IMR-90 (cell line): ENCODE data around the gene OR7C2. TPM values are rescaled to one million over a fixed set of nuclear protein-coding genes. Genes with fewer than 3 reads are reported as not detected.

ENCODE experiments used
- ATAC-seq: fragments of 200-7000 bp; cut with Tn5 transposase; 2 replicates; pipeline ENCODE4 v1.9.1; 2020; ENCODE audit warnings: low read depth, mild to moderate bottlenecking, moderate library complexity
- BruUV-seq: library from RNA; stranded (reverse); fragments of 400-500 nt; replicated peaks from 2 replicates; lab custom pipeline; 2021; lab: Mats Ljungman, UMichigan
- CTCF ChIA-PET: fragments of 300-600 bp; formaldehyde crosslinking; extraction: SDS; loops from one replicate; lab custom pipeline; 2021; ENCODE audit warnings: antibody characterized with exemption; lab: Yijun Ruan, JAX
- POLR2A ChIA-PET: fragments of 300-600 bp; sonication (Branson Sonifier 250); formaldehyde crosslinking; loops from one replicate; lab custom pipeline; 2022; ENCODE audit warnings: antibody characterized with exemption; ENCODE audit not compliant: unreplicated experiment; lab: Charles Lee
- DNase-seq: peaks from one replicate; pipeline ENCODE4 v3.0.0; 2013
- H2AFZ ChIP-seq: replicated peaks from 2 replicates; pipeline ENCODE3; 2013; ENCODE audit warnings: low read length, mild to moderate bottlenecking; ENCODE audit not compliant: poor library complexity
- H2AK5ac ChIP-seq: 2 replicates; pipeline ENCODE4 v1.6.1; 2013; ENCODE audit warnings: low read depth, low read length, inconsistent platforms
- H2AK9ac ChIP-seq: replicated peaks from 2 replicates; pipeline ENCODE3; 2013; ENCODE audit warnings: mild to moderate bottlenecking, low read depth, low read length, moderate library complexity; ENCODE audit not compliant: poor library complexity
- H2BK120ac ChIP-seq: 2 replicates; pipeline ENCODE4 v1.6.1; 2013; ENCODE audit warnings: low read depth, low read length, inconsistent platforms
- H2BK15ac ChIP-seq: 3 replicates; pipeline ENCODE4 v1.6.1; 2013; ENCODE audit warnings: low read depth, low read length, inconsistent platforms
- H2BK20ac ChIP-seq: 2 replicates; pipeline ENCODE4 v1.6.1; 2013; ENCODE audit warnings: low read depth, mild to moderate bottlenecking, inconsistent platforms, low read length, moderate library complexity
- H2BK5ac ChIP-seq: 2 replicates; pipeline ENCODE4 v1.6.1; 2013; ENCODE audit warnings: mild to moderate bottlenecking, low read depth, low read length, inconsistent platforms; ENCODE audit not compliant: poor library complexity, severe bottlenecking
- H3K14ac ChIP-seq: replicated peaks from 2 replicates; pipeline ENCODE4 v1.6.1; 2013; ENCODE audit warnings: low read depth, low read length, inconsistent platforms
- H3K18ac ChIP-seq: 2 replicates; pipeline ENCODE4 v1.6.1; 2013; ENCODE audit warnings: low read depth, low read length, control low read depth
- H3K23ac ChIP-seq: 2 replicates; pipeline ENCODE4 v1.6.1; 2013; ENCODE audit warnings: low read depth, low read length, inconsistent platforms
- H3K27ac ChIP-seq: 2 replicates; pipeline ENCODE4 v1.5.1; 2013; ENCODE audit warnings: mild to moderate bottlenecking, control low read depth, low read length; ENCODE audit not compliant: insufficient read depth
- H3K27me3 ChIP-seq: 2 replicates; pipeline ENCODE4 v1.6.1; 2013; ENCODE audit warnings: low read length; ENCODE audit not compliant: control insufficient read depth, insufficient read depth
- H3K36me3 ChIP-seq: 2 replicates; pipeline ENCODE4 v1.6.1; 2013; ENCODE audit warnings: low read length, mixed read lengths; ENCODE audit not compliant: control insufficient read depth, insufficient read depth
- H3K4ac ChIP-seq: 2 replicates; pipeline ENCODE4 v1.6.1; 2013; ENCODE audit warnings: low read depth, low read length, inconsistent platforms
- H3K4me1 ChIP-seq: 2 replicates; pipeline ENCODE4 v1.6.1; 2013; ENCODE audit warnings: low read length, mixed read lengths; ENCODE audit not compliant: control insufficient read depth, insufficient read depth
- H3K4me2 ChIP-seq: 2 replicates; pipeline ENCODE4 v1.6.1; 2013; ENCODE audit warnings: low read depth, mild to moderate bottlenecking, control low read depth, low read length, moderate library complexity
- H3K4me3 ChIP-seq: 2 replicates; pipeline ENCODE4 v1.5.1; 2013; ENCODE audit warnings: low read depth, mild to moderate bottlenecking, control low read depth, low read length, moderate library complexity; ENCODE audit not compliant: insufficient read depth
- H3K56ac ChIP-seq: 2 replicates; pipeline ENCODE4 v1.6.1; 2013; ENCODE audit warnings: low read length, inconsistent platforms; ENCODE audit not compliant: insufficient read depth; ENCODE audit errors: extremely low read depth
- H3K79me1 ChIP-seq, 2 experiments: 2 replicates each; pipeline ENCODE4 v1.6.1; 2013; ENCODE audit warnings: low read length in 2 of 2, inconsistent platforms in 1 of 2, low read depth in 1 of 2
- H3K9ac ChIP-seq: 2 replicates; pipeline ENCODE4 v1.6.1; 2013; ENCODE audit warnings: low read depth, low read length, control low read depth
- H3K9me1 ChIP-seq: 2 replicates; pipeline ENCODE4 v1.6.1; 2013; ENCODE audit warnings: low read length, inconsistent platforms; ENCODE audit not compliant: insufficient read depth
- H3K9me3 ChIP-seq: 2 replicates; pipeline ENCODE4 v1.6.1; 2013; ENCODE audit warnings: low read length; ENCODE audit not compliant: control insufficient read depth, insufficient read depth
- H4K20me1 ChIP-seq: 2 replicates; pipeline ENCODE4 v1.6.1; 2013; ENCODE audit warnings: low read length, inconsistent platforms; ENCODE audit not compliant: insufficient read depth
- H4K5ac ChIP-seq: 2 replicates; pipeline ENCODE4 v1.6.1; 2013; ENCODE audit warnings: mild to moderate bottlenecking, low read depth, low read length, control low read depth
- H4K8ac ChIP-seq, 2 experiments: 2 replicates each; pipeline ENCODE4 v1.6.1; 2013; ENCODE audit warnings: low read depth in 2 of 2, low read length in 2 of 2, control low read depth in 1 of 2, inconsistent platforms in 1 of 2
- H4K91ac ChIP-seq: 2 replicates; pipeline ENCODE4 v1.6.1; 2013; ENCODE audit warnings: low read depth, low read length, inconsistent platforms; ENCODE audit not compliant: insufficient read depth
- BHLHE40 ChIP-seq: fragments of 150-350 bp; IDR thresholded peaks from 2 replicates; pipeline ENCODE4 v1.6.1; 2016; ENCODE audit warnings: mild to moderate bottlenecking, low read depth, low read length
- CHD1 ChIP-seq: IDR thresholded peaks from 2 replicates; pipeline ENCODE4 v1.6.1; 2012; ENCODE audit warnings: low read depth, low read length, improper control_type of control experiment
- CTCF ChIP-seq: conservative IDR thresholded peaks from 2 replicates; pipeline ENCODE4 v1.5.1; 2012; ENCODE audit warnings: mild to moderate bottlenecking, low read depth, low read length, improper control_type of control experiment
- ELK1 ChIP-seq: fragments of 150-350 bp; IDR thresholded peaks from 2 replicates; pipeline ENCODE4 v1.6.1; 2016; ENCODE audit warnings: low read depth, mild to moderate bottlenecking, low read length, moderate library complexity, borderline replicate concordance
- FOS ChIP-seq: fragments of 150-350 bp; IDR thresholded peaks from 2 replicates; pipeline ENCODE4 v1.6.1; 2016; ENCODE audit warnings: low read depth, low read length
- MAFK ChIP-seq: IDR thresholded peaks from 2 replicates; pipeline ENCODE4 v1.6.1; 2012; ENCODE audit warnings: low read depth, low read length, improper control_type of control experiment
- MAZ ChIP-seq: IDR thresholded peaks from 2 replicates; pipeline ENCODE4 v1.6.1; 2012; ENCODE audit warnings: low read depth, mild to moderate bottlenecking, low read length, improper control_type of control experiment, moderate library complexity, borderline replicate concordance
- MXI1 ChIP-seq: IDR thresholded peaks from 2 replicates; pipeline ENCODE4 v1.6.1; 2012; ENCODE audit warnings: low read depth, mild to moderate bottlenecking, low read length, moderate library complexity, borderline replicate concordance
- NFE2L2 ChIP-seq: fragments of 150-350 bp; IDR thresholded peaks from 2 replicates; pipeline ENCODE4 v1.6.1; 2016; ENCODE audit warnings: low read depth, mild to moderate bottlenecking, low read length
- POLR2A ChIP-seq: IDR thresholded peaks from 2 replicates; pipeline ENCODE4 v1.6.1; 2012; ENCODE audit warnings: mild to moderate bottlenecking, low read depth, low read length
- RAD21 ChIP-seq: IDR thresholded peaks from 2 replicates; pipeline ENCODE4 v1.6.1; 2012; ENCODE audit warnings: low read length, improper control_type of control experiment
- RCOR1 ChIP-seq: IDR thresholded peaks from 2 replicates; pipeline ENCODE4 v1.6.1; 2012; ENCODE audit warnings: mild to moderate bottlenecking, low read length, improper control_type of control experiment; ENCODE audit not compliant: insufficient replicate concordance
- RFX5 ChIP-seq: IDR thresholded peaks from 2 replicates; pipeline ENCODE4 v1.8.0; 2012; ENCODE audit warnings: low read depth, mild to moderate bottlenecking, low read length, moderate library complexity
- SMC3 ChIP-seq: fragments of 150-350 bp; IDR thresholded peaks from 2 replicates; pipeline ENCODE4 v1.6.1; 2016; ENCODE audit warnings: low read depth, mild to moderate bottlenecking, antibody characterized with exemption, low read length, moderate library complexity
- USF2 ChIP-seq: fragments of 150-350 bp; IDR thresholded peaks from 2 replicates; pipeline ENCODE4 v1.6.1; 2017; ENCODE audit warnings: mild to moderate bottlenecking, antibody characterized with exemption, low read length, low read depth
- WGBS, 2 experiments: methylation state at CpG; one replicate each; pipeline versions ENCODE4 v1.1.5 to v1.1.7; 2013; ENCODE audit warnings: missing lambda C conversion rate in 2 of 2; ENCODE audit not compliant: insufficient read length in 1 of 2; ENCODE audit errors: extremely low coverage in 2 of 2; 5-methylcytosine and 5-hydroxymethylcytosine counted together
- dilution Hi-C: fragments of 300-500 bp; cut with HindIII; formaldehyde crosslinking; loops from one replicate; pipeline ENCODE4 v1.14.3; 2018; ENCODE audit warnings: low sequenced_read_pairs; ENCODE audit not compliant: unreplicated experiment
- in situ Hi-C: fragments of 300-500 bp; cut with MboI; formaldehyde crosslinking; loops from 3 replicates; pipeline ENCODE4 v1.14.3; 2019; ENCODE audit warnings: low sequenced_read_pairs, inconsistent platforms, mixed read lengths
- intact Hi-C: fragments of 100-400 bp; cut with micrococcal nuclease; formaldehyde crosslinking; loops from 2 replicates; pipeline ENCODE4 v1.10.0; 2022
- polyA plus RNA-seq, 3 experiments: library from polyadenylated mRNA; depleted of rRNA; stranded (reverse); fragments of >200 nt; gene quantifications; 2 replicates each; pipeline ENCODE4 v1.2.3, GENCODE V29; 2012; ENCODE audit warnings: low replicate concordance in 1 of 3
- total RNA-seq: library from RNA; depleted of rRNA; stranded (reverse); fragments of >200 nt; gene quantifications from 2 replicates; pipeline ENCODE4 v1.2.3, GENCODE V29; 2012

The OR7C2 gene
- total and polyA plus RNA-seq, 2 of the 4 experiments (the other 2 are of a cell fraction), result not detected

- Histone ChIP-seq H3K18ac (no peak overlapping the region), H3K4me3 (no peak overlapping the region), H2AK5ac (no peak overlapping the region), H3K4ac (no peak overlapping the region), H4K5ac (no peak overlapping the region), H3K36me3 (no peaks in the 10 kb centered on the region), H4K91ac (no peak overlapping the region), H3K27me3 (no peaks in the 10 kb centered on the region), H2BK20ac (no peak overlapping the region), H2BK15ac (no peak overlapping the region), H3K9me3 (peaks cover 16% of the 10 kb centered on the region), H3K27ac (no peak overlapping the region), H3K79me1 (no peaks in the 10 kb centered on the region), H3K14ac (no peak overlapping the region), H2BK5ac (no peak overlapping the region), H4K20me1 (no peaks in the 10 kb centered on the region), H3K23ac (no peak overlapping the region), H3K4me2 (no peak overlapping the region), H3K56ac (no peak overlapping the region), H2AK9ac (no peak overlapping the region), H2BK120ac (no peak overlapping the region), H2AFZ (no peak overlapping the region), H3K4me1 (no peaks in the 10 kb centered on the region), H3K9ac (no peak overlapping the region), H3K9me1 (no peaks in the 10 kb centered on the region), H4K8ac (no peak overlapping the region)
- WGBS, 2 experiments, result 78% methylated on average over 9 of the region's 24 CpGs; no CpG with 5 or more reads in 1 of the 2 experiments
- DNase-seq (no peak), ATAC-seq (no peak)
- TF ChIP-seq MAZ (no peak), RCOR1 (no peak), MXI1 (no peak), NFE2L2 (no peak), CTCF (no peak), SMC3 (no peak), RFX5 (no peak), POLR2A (no peak), RAD21 (no peak), CHD1 (no peak), FOS (no peak), USF2 (no peak), ELK1 (no peak), BHLHE40 (no peak), MAFK (no peak)
- ChIA-PET CTCF (no interaction called here), POLR2A (no interaction called here)
- in situ Hi-C loops, result no loop called here
- BruUV-seq, result no TSS peak
- dilution Hi-C loops, result no loop called here
- intact Hi-C loops, result no loop called here
Observed at GRCh38 chr19:14961956-14962685, 20.8 kb downstream of the OR7C2 start.
